Glomerular endothelial cell (primary cell): Measurements from ENCODE around the gene CD55. TPM values are rescaled to one million over a fixed set of nuclear protein-coding genes. Genes with fewer than 3 reads are reported as not detected.

Experiments used
- total RNA-seq: library from RNA; depleted of rRNA; stranded (reverse); fragments of >200 nt; gene quantifications from 2 replicates; pipeline ENCODE4 v1.2.3, GENCODE V29; 2015

CD55 gene
- total RNA-seq, 1 donor from 2014 or later, result 147 TPM

Other genes with a start within 250 kb of the CD55 start
- not detected in 2 replicates for gene C4BPB, start 232.8 kb upstream of the CD55 start, total RNA-seq
- gene C4BPA, start 217.4 kb upstream of the CD55 start, total RNA-seq, result not detected in 2 replicates
- not detected in 2 replicates for gene CR2, start 132.7 kb downstream of the CD55 start, total RNA-seq
- gene CR1, start 174.5 kb downstream of the CD55 start, total RNA-seq, result not detected in 2 replicates